ENCODE results near the gene NBR1. TPM values are rescaled to one million over a fixed set of nuclear protein-coding genes. Genes with fewer than 3 reads are reported as not detected.
"Not testable (repeated sequence)": the region's sequence is repeated elsewhere in the genome, so short reads cannot be mapped to it uniquely, and the experiment has no call there.

NBR1 gene
- total and polyA plus RNA-seq, 2 experiments from 2014 or later = 12.6 to 36.8 TPM

DNA sequence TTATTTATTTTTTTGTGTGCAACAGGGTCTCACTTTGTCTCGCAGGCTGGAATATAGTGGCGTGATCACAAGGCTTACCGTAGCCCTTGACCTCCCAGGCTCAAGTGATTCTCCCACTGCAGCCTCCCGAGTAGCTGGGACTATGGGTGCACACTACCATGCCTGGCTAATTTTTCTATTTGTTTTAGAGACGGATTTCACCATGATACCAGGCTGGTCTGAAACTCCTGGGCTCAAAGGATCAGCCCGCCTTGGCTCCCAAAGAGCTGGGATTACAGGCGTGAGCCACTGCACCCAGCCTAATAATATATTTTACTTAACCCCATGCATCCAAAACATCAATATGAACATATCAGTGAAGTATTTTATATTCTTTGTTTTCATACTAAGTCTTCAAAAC is 55.4 kb downstream of the NBR1 start (continued):
- TF ChIP-seq, protein P1, sequence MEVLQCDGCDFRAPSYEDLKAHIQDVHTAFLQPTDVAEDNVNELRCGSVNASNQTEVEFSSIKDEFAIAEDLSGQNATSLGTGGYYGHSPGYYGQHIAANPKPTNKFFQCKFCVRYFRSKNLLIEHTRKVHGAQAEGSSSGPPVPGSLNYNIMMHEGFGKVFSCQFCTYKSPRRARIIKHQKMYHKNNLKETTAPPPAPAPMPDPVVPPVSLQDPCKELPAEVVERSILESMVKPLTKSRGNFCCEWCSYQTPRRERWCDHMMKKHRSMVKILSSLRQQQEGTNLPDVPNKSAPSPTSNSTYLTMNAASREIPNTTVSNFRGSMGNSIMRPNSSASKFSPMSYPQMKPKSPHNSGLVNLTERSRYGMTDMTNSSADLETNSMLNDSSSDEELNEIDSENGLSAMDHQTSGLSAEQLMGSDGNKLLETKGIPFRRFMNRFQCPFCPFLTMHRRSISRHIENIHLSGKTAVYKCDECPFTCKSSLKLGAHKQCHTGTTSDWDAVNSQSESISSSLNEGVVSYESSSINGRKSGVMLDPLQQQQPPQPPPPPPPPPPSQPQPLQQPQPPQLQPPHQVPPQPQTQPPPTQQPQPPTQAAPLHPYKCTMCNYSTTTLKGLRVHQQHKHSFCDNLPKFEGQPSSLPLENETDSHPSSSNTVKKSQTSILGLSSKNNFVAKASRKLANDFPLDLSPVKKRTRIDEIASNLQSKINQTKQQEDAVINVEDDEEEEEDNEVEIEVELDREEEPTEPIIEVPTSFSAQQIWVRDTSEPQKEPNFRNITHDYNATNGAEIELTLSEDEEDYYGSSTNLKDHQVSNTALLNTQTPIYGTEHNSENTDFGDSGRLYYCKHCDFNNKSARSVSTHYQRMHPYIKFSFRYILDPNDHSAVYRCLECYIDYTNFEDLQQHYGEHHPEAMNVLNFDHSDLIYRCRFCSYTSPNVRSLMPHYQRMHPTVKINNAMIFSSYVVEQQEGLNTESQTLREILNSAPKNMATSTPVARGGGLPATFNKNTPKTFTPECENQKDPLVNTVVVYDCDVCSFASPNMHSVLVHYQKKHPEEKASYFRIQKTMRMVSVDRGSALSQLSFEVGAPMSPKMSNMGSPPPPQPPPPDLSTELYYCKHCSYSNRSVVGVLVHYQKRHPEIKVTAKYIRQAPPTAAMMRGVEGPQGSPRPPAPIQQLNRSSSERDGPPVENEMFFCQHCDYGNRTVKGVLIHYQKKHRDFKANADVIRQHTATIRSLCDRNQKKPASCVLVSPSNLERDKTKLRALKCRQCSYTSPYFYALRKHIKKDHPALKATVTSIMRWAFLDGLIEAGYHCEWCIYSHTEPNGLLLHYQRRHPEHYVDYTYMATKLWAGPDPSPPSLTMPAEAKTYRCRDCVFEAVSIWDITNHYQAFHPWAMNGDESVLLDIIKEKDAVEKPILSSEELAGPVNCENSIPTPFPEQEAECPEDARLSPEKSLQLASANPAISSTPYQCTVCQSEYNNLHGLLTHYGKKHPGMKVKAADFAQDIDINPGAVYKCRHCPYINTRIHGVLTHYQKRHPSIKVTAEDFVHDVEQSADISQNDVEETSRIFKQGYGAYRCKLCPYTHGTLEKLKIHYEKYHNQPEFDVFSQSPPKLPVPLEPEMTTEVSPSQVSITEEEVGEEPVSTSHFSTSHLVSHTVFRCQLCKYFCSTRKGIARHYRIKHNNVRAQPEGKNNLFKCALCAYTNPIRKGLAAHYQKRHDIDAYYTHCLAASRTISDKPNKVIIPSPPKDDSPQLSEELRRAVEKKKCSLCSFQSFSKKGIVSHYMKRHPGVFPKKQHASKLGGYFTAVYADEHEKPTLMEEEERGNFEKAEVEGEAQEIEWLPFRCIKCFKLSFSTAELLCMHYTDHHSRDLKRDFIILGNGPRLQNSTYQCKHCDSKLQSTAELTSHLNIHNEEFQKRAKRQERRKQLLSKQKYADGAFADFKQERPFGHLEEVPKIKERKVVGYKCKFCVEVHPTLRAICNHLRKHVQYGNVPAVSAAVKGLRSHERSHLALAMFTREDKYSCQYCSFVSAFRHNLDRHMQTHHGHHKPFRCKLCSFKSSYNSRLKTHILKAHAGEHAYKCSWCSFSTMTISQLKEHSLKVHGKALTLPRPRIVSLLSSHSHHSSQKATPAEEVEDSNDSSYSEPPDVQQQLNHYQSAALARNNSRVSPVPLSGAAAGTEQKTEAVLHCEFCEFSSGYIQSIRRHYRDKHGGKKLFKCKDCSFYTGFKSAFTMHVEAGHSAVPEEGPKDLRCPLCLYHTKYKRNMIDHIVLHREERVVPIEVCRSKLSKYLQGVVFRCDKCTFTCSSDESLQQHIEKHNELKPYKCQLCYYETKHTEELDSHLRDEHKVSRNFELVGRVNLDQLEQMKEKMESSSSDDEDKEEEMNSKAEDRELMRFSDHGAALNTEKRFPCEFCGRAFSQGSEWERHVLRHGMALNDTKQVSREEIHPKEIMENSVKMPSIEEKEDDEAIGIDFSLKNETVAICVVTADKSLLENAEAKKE (CRISPR knock-in tag; IDR thresholded peaks at IDR 0.05) = no peak
- TF ChIP-seq STAT1 (IDR thresholded peaks at IDR 0.05; ENCODE audit: unreplicated experiment) = no peak
- TF ChIP-seq EZH2 (IDR thresholded peaks at IDR 0.05; ENCODE audit: low read depth, unreplicated experiment) = no peak
- no peak for TF ChIP-seq ZNF331 (CRISPR knock-in tag; IDR thresholded peaks at IDR 0.05; ENCODE audit: low read depth)
- TF ChIP-seq POLR2AphosphoS5 (IDR thresholded peaks at IDR 0.05; ENCODE audit: low read depth) = no peak
- TF ChIP-seq, protein P2, sequence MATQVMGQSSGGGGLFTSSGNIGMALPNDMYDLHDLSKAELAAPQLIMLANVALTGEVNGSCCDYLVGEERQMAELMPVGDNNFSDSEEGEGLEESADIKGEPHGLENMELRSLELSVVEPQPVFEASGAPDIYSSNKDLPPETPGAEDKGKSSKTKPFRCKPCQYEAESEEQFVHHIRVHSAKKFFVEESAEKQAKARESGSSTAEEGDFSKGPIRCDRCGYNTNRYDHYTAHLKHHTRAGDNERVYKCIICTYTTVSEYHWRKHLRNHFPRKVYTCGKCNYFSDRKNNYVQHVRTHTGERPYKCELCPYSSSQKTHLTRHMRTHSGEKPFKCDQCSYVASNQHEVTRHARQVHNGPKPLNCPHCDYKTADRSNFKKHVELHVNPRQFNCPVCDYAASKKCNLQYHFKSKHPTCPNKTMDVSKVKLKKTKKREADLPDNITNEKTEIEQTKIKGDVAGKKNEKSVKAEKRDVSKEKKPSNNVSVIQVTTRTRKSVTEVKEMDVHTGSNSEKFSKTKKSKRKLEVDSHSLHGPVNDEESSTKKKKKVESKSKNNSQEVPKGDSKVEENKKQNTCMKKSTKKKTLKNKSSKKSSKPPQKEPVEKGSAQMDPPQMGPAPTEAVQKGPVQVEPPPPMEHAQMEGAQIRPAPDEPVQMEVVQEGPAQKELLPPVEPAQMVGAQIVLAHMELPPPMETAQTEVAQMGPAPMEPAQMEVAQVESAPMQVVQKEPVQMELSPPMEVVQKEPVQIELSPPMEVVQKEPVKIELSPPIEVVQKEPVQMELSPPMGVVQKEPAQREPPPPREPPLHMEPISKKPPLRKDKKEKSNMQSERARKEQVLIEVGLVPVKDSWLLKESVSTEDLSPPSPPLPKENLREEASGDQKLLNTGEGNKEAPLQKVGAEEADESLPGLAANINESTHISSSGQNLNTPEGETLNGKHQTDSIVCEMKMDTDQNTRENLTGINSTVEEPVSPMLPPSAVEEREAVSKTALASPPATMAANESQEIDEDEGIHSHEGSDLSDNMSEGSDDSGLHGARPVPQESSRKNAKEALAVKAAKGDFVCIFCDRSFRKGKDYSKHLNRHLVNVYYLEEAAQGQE (IDR thresholded peaks at IDR 0.05; ENCODE audit: unreplicated experiment) = no peak
- TF ChIP-seq CREB1 (CRISPR knock-in tag; IDR thresholded peaks at IDR 0.05; ENCODE audit: low read depth) = no peak
- TF ChIP-seq, protein P3, sequence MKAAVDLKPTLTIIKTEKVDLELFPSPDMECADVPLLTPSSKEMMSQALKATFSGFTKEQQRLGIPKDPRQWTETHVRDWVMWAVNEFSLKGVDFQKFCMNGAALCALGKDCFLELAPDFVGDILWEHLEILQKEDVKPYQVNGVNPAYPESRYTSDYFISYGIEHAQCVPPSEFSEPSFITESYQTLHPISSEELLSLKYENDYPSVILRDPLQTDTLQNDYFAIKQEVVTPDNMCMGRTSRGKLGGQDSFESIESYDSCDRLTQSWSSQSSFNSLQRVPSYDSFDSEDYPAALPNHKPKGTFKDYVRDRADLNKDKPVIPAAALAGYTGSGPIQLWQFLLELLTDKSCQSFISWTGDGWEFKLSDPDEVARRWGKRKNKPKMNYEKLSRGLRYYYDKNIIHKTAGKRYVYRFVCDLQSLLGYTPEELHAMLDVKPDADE (IDR thresholded peaks at IDR 0.05) = no peak
- TF ChIP-seq NANOG (IDR thresholded peaks at IDR 0.05; ENCODE audit: borderline replicate concordance) = no peak

DNA sequence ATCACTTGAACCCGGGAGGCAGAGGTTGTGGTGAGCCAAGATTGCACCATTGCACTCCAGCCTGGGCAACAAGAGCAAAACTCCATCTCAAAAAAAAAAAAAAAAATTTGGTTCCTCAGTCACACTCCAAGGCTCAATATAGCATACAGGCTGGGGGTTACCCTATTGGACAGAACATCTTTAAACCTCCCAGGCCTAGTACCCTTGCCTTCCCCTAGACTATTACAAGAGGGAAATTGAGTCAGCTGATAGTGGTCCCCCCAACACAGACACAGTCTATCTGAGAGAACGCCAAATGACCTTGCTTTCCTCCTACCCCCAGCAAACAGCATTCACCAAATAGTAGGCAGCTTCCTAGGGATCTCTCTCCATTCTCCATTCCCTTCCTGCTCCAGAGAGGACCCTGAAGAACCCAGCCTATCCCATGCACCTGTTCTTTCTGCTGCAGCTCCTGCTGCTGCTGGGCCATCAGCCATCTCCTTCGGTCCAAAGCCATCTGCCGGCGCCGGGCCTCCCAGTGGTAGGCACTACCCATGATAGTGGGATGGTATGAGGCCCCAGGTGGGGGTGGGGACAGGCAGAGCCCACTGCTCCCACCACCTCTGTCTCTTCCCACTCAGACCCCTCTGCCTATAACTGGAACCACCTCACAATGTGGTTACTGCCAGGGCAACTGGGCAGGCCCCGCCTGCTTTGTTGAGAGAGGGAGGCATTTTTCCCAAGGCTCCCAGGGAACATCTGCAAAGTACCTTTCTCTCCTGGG is 57.2 kb downstream of the NBR1 start, which contains the start of gene CCDC200:
TSS of gene CCDC200 (minus strand) at position 604 of the 763 bp plus-strand sequence. CDS start at position 535, 69 bp downstream.
- not testable (repeated sequence) for H2AFZ ChIP-seq; H3F3A ChIP-seq (replicated peaks; ENCODE audit: low read depth); H3K27me3 ChIP-seq (ENCODE audit: insufficient read depth); H3K4me3 Mint-ChIP-seq; DNase-seq (ENCODE audit: low spot score); H3K36me3 ChIP-seq (ENCODE audit: insufficient read depth); H3K27ac Mint-ChIP-seq; H3K27me3 Mint-ChIP-seq (ENCODE audit: insufficient read depth, low read depth, poor library complexity); ATAC-seq; H3K27ac ChIP-seq (ENCODE audit: low read depth); H3K79me2 ChIP-seq (replicated peaks; ENCODE audit: insufficient read depth); H3K9me2 ChIP-seq (ENCODE audit: insufficient read depth); H3K9me3 Mint-ChIP-seq; H3K4me1 ChIP-seq (ENCODE audit: insufficient read depth); H3K36me3 Mint-ChIP-seq (ENCODE audit: low read depth); H4K20me1 ChIP-seq (replicated peaks; ENCODE audit: insufficient read depth); H3K4me3 ChIP-seq; H3K4me2 ChIP-seq; H3K4me1 Mint-ChIP-seq

All from GM23338 (cell line).